ENCODE data around the gene TLE4.

DNA sequence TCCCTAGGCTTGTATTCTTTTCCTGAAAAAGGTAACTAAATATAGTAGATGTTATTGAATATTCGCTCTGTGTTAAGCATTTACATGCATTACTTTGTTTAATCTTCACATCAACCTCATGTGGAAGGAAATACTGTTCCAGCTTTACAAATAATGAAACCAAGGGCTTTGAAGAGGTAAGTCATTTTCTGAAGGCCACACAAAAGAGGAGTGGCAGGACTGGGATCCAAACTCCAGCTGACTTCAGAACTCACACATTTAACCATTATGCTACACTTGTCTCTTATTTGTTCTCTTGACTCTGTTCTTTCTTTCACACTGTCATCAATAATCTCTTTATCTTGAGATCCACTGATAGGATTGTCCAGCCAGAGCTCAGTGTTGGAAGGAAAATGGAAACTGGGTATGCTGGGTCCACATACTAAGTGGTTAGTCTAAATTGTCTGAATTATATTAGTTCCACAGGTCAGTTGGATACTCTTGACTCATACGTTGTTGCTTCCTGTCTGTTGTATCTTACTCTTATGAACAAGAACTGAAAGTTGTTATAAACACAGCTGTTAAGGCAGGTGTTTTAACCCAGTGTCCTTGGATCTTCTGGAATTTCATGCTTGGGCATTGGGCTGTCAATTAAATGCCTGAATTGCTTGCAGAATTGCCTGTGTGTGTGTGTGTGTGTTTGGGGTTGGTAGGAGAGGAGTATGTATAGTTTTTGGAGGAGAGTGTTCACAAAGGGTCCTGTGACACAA, 65.6 kb downstream of the TLE4 start:
- TF ChIP-seq EHMT2 (IDR thresholded peaks at IDR 0.05; ENCODE audit: low read depth): no peak
- no peak for TF ChIP-seq CTCF (IDR thresholded peaks at IDR 0.05)
- TF ChIP-seq POLR2A (IDR thresholded peaks at IDR 0.05; ENCODE audit: low read length): no peak

Measured in A549 (cell line).